Measurements from ENCODE around the gene ENPP5. TPM values are rescaled to one million over a fixed set of nuclear protein-coding genes. Genes with fewer than 3 reads are reported as not detected.

The ENPP5 gene
- total and polyA plus RNA-seq, 4 donors = 0.17 to 3.2 (median 0.57) TPM

DNA sequence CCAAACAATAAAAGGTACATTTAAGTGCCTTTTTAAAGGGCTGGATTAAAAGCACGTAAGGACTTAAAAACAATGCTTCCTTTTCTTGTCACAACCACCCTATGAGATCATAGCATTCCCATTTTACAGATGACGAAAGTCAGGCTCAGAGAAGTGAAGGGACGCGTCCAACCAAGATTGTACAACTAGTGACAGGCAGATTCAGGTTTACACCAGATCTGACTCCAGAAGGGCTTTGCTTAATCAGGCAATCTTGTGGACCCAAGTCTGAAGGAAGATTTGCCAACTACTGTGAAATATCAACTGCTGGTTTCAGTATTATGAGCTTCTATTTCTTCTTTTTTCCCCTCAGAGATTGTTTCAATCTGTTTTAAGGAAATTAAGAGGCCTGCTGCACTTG, 40.1 kb downstream of the ENPP5 start (continued):
- TF ChIP-seq, protein P1, sequence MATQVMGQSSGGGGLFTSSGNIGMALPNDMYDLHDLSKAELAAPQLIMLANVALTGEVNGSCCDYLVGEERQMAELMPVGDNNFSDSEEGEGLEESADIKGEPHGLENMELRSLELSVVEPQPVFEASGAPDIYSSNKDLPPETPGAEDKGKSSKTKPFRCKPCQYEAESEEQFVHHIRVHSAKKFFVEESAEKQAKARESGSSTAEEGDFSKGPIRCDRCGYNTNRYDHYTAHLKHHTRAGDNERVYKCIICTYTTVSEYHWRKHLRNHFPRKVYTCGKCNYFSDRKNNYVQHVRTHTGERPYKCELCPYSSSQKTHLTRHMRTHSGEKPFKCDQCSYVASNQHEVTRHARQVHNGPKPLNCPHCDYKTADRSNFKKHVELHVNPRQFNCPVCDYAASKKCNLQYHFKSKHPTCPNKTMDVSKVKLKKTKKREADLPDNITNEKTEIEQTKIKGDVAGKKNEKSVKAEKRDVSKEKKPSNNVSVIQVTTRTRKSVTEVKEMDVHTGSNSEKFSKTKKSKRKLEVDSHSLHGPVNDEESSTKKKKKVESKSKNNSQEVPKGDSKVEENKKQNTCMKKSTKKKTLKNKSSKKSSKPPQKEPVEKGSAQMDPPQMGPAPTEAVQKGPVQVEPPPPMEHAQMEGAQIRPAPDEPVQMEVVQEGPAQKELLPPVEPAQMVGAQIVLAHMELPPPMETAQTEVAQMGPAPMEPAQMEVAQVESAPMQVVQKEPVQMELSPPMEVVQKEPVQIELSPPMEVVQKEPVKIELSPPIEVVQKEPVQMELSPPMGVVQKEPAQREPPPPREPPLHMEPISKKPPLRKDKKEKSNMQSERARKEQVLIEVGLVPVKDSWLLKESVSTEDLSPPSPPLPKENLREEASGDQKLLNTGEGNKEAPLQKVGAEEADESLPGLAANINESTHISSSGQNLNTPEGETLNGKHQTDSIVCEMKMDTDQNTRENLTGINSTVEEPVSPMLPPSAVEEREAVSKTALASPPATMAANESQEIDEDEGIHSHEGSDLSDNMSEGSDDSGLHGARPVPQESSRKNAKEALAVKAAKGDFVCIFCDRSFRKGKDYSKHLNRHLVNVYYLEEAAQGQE (IDR thresholded peaks at IDR 0.05) = no peak
- TF ChIP-seq RAD21 (IDR thresholded peaks at IDR 0.05) = no peak
- TF ChIP-seq SP1 (IDR thresholded peaks at IDR 0.05) = no peak
- TF ChIP-seq, protein P2, sequence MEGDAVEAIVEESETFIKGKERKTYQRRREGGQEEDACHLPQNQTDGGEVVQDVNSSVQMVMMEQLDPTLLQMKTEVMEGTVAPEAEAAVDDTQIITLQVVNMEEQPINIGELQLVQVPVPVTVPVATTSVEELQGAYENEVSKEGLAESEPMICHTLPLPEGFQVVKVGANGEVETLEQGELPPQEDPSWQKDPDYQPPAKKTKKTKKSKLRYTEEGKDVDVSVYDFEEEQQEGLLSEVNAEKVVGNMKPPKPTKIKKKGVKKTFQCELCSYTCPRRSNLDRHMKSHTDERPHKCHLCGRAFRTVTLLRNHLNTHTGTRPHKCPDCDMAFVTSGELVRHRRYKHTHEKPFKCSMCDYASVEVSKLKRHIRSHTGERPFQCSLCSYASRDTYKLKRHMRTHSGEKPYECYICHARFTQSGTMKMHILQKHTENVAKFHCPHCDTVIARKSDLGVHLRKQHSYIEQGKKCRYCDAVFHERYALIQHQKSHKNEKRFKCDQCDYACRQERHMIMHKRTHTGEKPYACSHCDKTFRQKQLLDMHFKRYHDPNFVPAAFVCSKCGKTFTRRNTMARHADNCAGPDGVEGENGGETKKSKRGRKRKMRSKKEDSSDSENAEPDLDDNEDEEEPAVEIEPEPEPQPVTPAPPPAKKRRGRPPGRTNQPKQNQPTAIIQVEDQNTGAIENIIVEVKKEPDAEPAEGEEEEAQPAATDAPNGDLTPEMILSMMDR (IDR thresholded peaks at IDR 0.05; ENCODE audit: low read depth, low read length, missing input control) = no peak
- no peak for TF ChIP-seq JUND (IDR thresholded peaks at IDR 0.05)
- no peak for TF ChIP-seq HNF4G (IDR thresholded peaks at IDR 0.05)
- TF ChIP-seq NR2F2 (IDR thresholded peaks at IDR 0.05) = no peak

- H3K9ac ChIP-seq (ENCODE audit: low read depth in 1 of 2, low read length in 2 of 2) = peak within 1 kb of the TSS; percentile 72 to 91
- no peaks in the 10 kb centered on the region for H3K9me3 ChIP-seq (ENCODE audit: control insufficient read depth in 4 of 4, low read length in 3 of 4)
- peaks cover 2 to 11% (median 6%) of the 10 kb centered on the region in 4 donors for H3K4me1 ChIP-seq (ENCODE audit: control insufficient read depth in 4 of 4, insufficient read depth in 4 of 4, low read length in 3 of 4)
- H3K27me3 ChIP-seq (ENCODE audit: control insufficient read depth in 4 of 4, insufficient read depth in 4 of 4, low read length in 3 of 4) = no peaks in the 10 kb centered on the region
- H3K36me3 ChIP-seq (ENCODE audit: control insufficient read depth in 4 of 4, insufficient read depth in 3 of 4, low read depth in 1 of 4, low read length in 3 of 4) = no peaks in the 10 kb centered on the region
- DNase-seq (ENCODE audit: low spot score) = peak; percentile 89
- H3K4me3 ChIP-seq (ENCODE audit: low read depth in 1 of 3, low read length in 3 of 3) = peak within 1 kb of the TSS; percentile 78 to 84 (median 80)
- TF ChIP-seq RXRA (IDR thresholded peaks at IDR 0.05) = peak; percentile 19 to 45
- TF ChIP-seq SP1 (IDR thresholded peaks at IDR 0.05) = peak; percentile 97
- TF ChIP-seq MAX (IDR thresholded peaks at IDR 0.05) = no peak
- TF ChIP-seq TAF1 (conservative IDR thresholded peaks at IDR 0.05) = peak; percentile 11
- TF ChIP-seq, protein P2 (IDR thresholded peaks at IDR 0.05; ENCODE audit: low read depth, low read length, missing input control) = no peak
- TF ChIP-seq HNF4G (IDR thresholded peaks at IDR 0.05) = peak; percentile 35
- TF ChIP-seq JUND (IDR thresholded peaks at IDR 0.05) = no peak
- no peak for TF ChIP-seq FOXA1 (IDR thresholded peaks at IDR 0.05)
- TF ChIP-seq, protein P1 (IDR thresholded peaks at IDR 0.05) = peak; percentile 43
- TF ChIP-seq HNF4A (conservative IDR thresholded peaks at IDR 0.05) = peak; percentile 40 to 63
- TF ChIP-seq GABPA (IDR thresholded peaks at IDR 0.05 in 1 of 2, conservative IDR thresholded peaks at IDR 0.05 in 1 of 2) = peak in 1 of 2 donors; percentile 53
- TF ChIP-seq, protein P3, sequence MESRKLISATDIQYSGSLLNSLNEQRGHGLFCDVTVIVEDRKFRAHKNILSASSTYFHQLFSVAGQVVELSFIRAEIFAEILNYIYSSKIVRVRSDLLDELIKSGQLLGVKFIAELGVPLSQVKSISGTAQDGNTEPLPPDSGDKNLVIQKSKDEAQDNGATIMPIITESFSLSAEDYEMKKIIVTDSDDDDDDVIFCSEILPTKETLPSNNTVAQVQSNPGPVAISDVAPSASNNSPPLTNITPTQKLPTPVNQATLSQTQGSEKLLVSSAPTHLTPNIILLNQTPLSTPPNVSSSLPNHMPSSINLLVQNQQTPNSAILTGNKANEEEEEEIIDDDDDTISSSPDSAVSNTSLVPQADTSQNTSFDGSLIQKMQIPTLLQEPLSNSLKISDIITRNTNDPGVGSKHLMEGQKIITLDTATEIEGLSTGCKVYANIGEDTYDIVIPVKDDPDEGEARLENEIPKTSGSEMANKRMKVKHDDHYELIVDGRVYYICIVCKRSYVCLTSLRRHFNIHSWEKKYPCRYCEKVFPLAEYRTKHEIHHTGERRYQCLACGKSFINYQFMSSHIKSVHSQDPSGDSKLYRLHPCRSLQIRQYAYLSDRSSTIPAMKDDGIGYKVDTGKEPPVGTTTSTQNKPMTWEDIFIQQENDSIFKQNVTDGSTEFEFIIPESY (IDR thresholded peaks at IDR 0.05) = no peak
- peak; percentile 82 for TF ChIP-seq YY1 (IDR thresholded peaks at IDR 0.05)
- no peak for TF ChIP-seq EGR1 (IDR thresholded peaks at IDR 0.05; ENCODE audit: low read depth in 2 of 2)
- TF ChIP-seq ATF3 (IDR thresholded peaks at IDR 0.05) = no peak
- peak in 1 of 2 donors; percentile 14 for TF ChIP-seq RAD21 (IDR thresholded peaks at IDR 0.05)
- H3K27ac ChIP-seq (ENCODE audit: low read depth in 1 of 2, low read length in 2 of 2) = peak within 1 kb of the TSS; percentile 59 to 71
- WGBS = 1% methylated on average over 61 of the region's 61 CpGs
Observed at GRCh38 chr6:46129629-46130511, 40.9 kb downstream of the ENPP5 start, which contains the start of gene ENPP4. TSS of gene ENPP4 (plus strand) at chr6:46129989. CDS start at chr6:46139584, 9,595 bp downstream.
